Testis (tissue), 2 donors: ENCODE results near the gene RPS6KL1.

ENCODE experiments used
- POLR2A ChIP-seq: fragments of 450-650 bp; IDR thresholded peaks from one replicate; pipeline ENCODE4 v1.6.1; 2017; ENCODE audit warnings: antibody characterized with exemption, mild to moderate bottlenecking, moderate library complexity
- TF ChIP-seq, protein P1 (sequence below), 3 experiments: fragments of 450-650 bp in 2 of 3; fragments of 200-600 bp in 1 of 3; sonication (generic) in 1 of 3; IDR thresholded peaks; one replicate each; pipeline ENCODE4 v1.5.1; 2016 to 2019; ENCODE audit warnings: antibody characterized with exemption in 3 of 3, mild to moderate bottlenecking in 2 of 3, moderate library complexity in 1 of 3

DNA sequence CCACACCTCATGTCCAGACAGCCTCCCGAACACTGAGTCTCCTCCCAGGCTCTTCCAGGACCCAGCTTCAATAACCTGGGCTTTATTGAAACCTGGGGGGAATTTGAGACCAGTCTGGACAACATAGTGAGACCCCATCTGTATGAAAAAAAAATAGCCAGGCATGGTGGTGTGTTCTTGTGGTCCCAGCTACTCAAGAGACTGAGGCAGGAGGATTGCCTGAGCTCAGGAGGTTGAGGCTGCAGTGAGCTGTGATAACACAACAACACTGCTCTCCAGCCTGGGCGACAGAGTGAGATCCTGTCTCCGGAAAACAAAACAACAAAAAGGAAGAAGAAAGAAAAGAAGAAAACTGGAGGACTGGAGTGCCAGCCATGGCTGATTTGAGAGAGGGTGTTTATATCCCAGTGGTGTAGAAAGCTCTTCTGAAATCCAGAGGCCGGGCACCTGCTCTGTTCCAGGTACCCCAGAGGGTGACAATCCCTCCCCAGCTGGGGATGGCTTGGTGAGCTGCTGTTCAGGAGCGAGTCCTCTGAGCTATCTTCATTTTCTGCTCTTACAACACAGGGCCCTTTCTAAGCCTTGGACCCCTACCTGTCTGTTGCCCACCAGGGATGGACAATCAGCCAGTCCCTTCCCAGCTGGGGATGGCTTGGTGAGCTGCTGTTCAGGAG lies 38.3 kb upstream of the RPS6KL1 start:
- TF ChIP-seq, protein P1, sequence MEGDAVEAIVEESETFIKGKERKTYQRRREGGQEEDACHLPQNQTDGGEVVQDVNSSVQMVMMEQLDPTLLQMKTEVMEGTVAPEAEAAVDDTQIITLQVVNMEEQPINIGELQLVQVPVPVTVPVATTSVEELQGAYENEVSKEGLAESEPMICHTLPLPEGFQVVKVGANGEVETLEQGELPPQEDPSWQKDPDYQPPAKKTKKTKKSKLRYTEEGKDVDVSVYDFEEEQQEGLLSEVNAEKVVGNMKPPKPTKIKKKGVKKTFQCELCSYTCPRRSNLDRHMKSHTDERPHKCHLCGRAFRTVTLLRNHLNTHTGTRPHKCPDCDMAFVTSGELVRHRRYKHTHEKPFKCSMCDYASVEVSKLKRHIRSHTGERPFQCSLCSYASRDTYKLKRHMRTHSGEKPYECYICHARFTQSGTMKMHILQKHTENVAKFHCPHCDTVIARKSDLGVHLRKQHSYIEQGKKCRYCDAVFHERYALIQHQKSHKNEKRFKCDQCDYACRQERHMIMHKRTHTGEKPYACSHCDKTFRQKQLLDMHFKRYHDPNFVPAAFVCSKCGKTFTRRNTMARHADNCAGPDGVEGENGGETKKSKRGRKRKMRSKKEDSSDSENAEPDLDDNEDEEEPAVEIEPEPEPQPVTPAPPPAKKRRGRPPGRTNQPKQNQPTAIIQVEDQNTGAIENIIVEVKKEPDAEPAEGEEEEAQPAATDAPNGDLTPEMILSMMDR (IDR thresholded peaks at IDR 0.05) = no peak
- TF ChIP-seq POLR2A = no peak
